CD14-positive monocyte (primary cell): ENCODE results near the gene TCP11X1. TPM values are rescaled to one million over a fixed set of nuclear protein-coding genes. Genes with fewer than 3 reads are reported as not detected.

Experiments
- polyA plus RNA-seq, 3 donors: library from polyadenylated mRNA; depleted of rRNA in 1 of 3; unstranded in 2 of 3; stranded (reverse) in 1 of 3; fragments of 300-500 nt in 2 of 3; fragments of >200 nt in 1 of 3; fragmentation: Illumina TruSeq in 2 of 3; gene quantifications; 1 replicate in 2 of 3; 2 replicates in 1 of 3; pipeline ENCODE4 v1.2.3, GENCODE V29; 2012 to 2021

TCP11X1 gene
- polyA plus RNA-seq, 3 donors: not detected

Other genes starting within 250 kb of the TCP11X1 start
- not detected for gene TCEAL2, start 89.6 kb upstream of the TCP11X1 start, polyA plus RNA-seq
- gene TCEAL6, start 72.8 kb upstream of the TCP11X1 start, polyA plus RNA-seq: not detected
- gene BEX5, start 59.3 kb upstream of the TCP11X1 start, polyA plus RNA-seq: under 1 TPM in 1 of 3 donors, not detected in 2; 0.24 TPM
- gene NXF2, start 31.9 kb downstream of the TCP11X1 start, polyA plus RNA-seq: not detected
- not detected for gene NXF2B, start 224.7 kb downstream of the TCP11X1 start, polyA plus RNA-seq